Neuronal stem cell (in vitro differentiated cells): ENCODE data around the gene DCUN1D2.

Experiments
- DNase-seq: peaks from one replicate; pipeline ENCODE4 v3.0.0-alpha.2; 2013; ENCODE audit warnings: low spot score
- H2AFZ ChIP-seq: one replicate; pipeline ENCODE4 v1.6.1; 2013; ENCODE audit warnings: mild to moderate bottlenecking, low read length, inconsistent platforms
- H2AK5ac ChIP-seq: 2 replicates; pipeline ENCODE4 v1.6.1; 2013; ENCODE audit warnings: low read depth, mild to moderate bottlenecking, inconsistent platforms, low read length, moderate library complexity, mixed read lengths
- H2BK120ac ChIP-seq: 2 replicates; pipeline ENCODE4 v1.6.1; 2013; ENCODE audit warnings: low read depth, mild to moderate bottlenecking, inconsistent platforms, low read length, moderate library complexity, mixed read lengths
- H2BK12ac ChIP-seq: one replicate; pipeline ENCODE4 v1.6.1; 2013; ENCODE audit warnings: low read length, inconsistent platforms
- H2BK15ac ChIP-seq: 2 replicates; pipeline ENCODE4 v1.6.1; 2013; ENCODE audit warnings: mild to moderate bottlenecking, low read length, inconsistent platforms, mixed read lengths
- H2BK5ac ChIP-seq: one replicate; pipeline ENCODE4 v1.6.1; 2013; ENCODE audit warnings: inconsistent platforms, mild to moderate bottlenecking, low read length, moderate library complexity
- H3K14ac ChIP-seq: one replicate; pipeline ENCODE4 v1.6.1; 2013; ENCODE audit warnings: low read length, inconsistent platforms
- H3K18ac ChIP-seq: 2 replicates; pipeline ENCODE4 v1.6.1; 2013; ENCODE audit warnings: low read length, inconsistent platforms
- H3K23ac ChIP-seq: 2 replicates; pipeline ENCODE4 v1.6.1; 2013; ENCODE audit warnings: low read depth, mild to moderate bottlenecking, mixed read lengths, low read length, inconsistent platforms; ENCODE audit not compliant: poor library complexity
- H3K27ac ChIP-seq: replicated peaks from 3 replicates; pipeline ENCODE4 v1.5.1; 2013; ENCODE audit warnings: low read length, inconsistent platforms
- H3K27me3 ChIP-seq, 3 experiments: 2 replicates each; pipeline ENCODE4 v1.6.1; 2013; ENCODE audit warnings: low read length in 3 of 3, mild to moderate bottlenecking in 2 of 3, inconsistent platforms in 1 of 3, low read depth in 1 of 3, mixed read lengths in 1 of 3, moderate library complexity in 1 of 3; ENCODE audit not compliant: control insufficient read depth in 3 of 3, insufficient read depth in 3 of 3
- H3K36me3 ChIP-seq, 2 donors: replicated peaks in 1 of 2; 2 replicates each; pipeline ENCODE4 v1.6.1; 2013; ENCODE audit warnings: low read length in 2 of 2; ENCODE audit not compliant: control insufficient read depth in 2 of 2, insufficient read depth in 2 of 2
- H3K4ac ChIP-seq: 2 replicates; pipeline ENCODE4 v1.6.1; 2013; ENCODE audit warnings: inconsistent platforms, mild to moderate bottlenecking, low read length, moderate library complexity
- H3K4me1 ChIP-seq, 2 donors: 1 replicate in 1 of 2; 2 replicates in 1 of 2; pipeline ENCODE4 v1.6.1; 2013; ENCODE audit warnings: low read length in 2 of 2, low read depth in 1 of 2; ENCODE audit not compliant: control insufficient read depth in 2 of 2, insufficient read depth in 1 of 2
- H3K4me2 ChIP-seq: one replicate; pipeline ENCODE4 v1.6.1; 2013; ENCODE audit warnings: mild to moderate bottlenecking, low read length, inconsistent platforms; ENCODE audit not compliant: insufficient read depth, poor library complexity, severe bottlenecking
- H3K4me3 ChIP-seq, 2 donors: 2 replicates each; pipeline ENCODE4 v1.5.1; 2013; ENCODE audit warnings: low read length in 2 of 2, mild to moderate bottlenecking in 2 of 2, inconsistent platforms in 1 of 2, moderate library complexity in 1 of 2
- H3K79me1 ChIP-seq: one replicate; pipeline ENCODE4 v1.6.1; 2013; ENCODE audit warnings: low read depth, mild to moderate bottlenecking, inconsistent platforms, low read length, moderate library complexity
- H3K9ac ChIP-seq: one replicate; pipeline ENCODE4 v1.6.1; 2013; ENCODE audit warnings: mild to moderate bottlenecking, low read depth, low read length, inconsistent platforms; ENCODE audit not compliant: poor library complexity
- H3K9me3 ChIP-seq, 2 donors: replicated peaks in 1 of 2; 2 replicates each; pipeline versions ENCODE3 to v1.6.1; 2013; ENCODE audit warnings: low read length in 2 of 2, mild to moderate bottlenecking in 2 of 2, inconsistent platforms in 1 of 2, low read depth in 1 of 2, mixed read lengths in 1 of 2, moderate library complexity in 1 of 2; ENCODE audit not compliant: control insufficient read depth in 2 of 2, insufficient read depth in 1 of 2
- H4K8ac ChIP-seq: one replicate; pipeline ENCODE4 v1.6.1; 2013; ENCODE audit warnings: low read depth, mild to moderate bottlenecking, inconsistent platforms, low read length, moderate library complexity
- H4K91ac ChIP-seq: one replicate; pipeline ENCODE4 v1.6.1; 2013; ENCODE audit warnings: low read length, low read depth, mild to moderate bottlenecking, inconsistent platforms; ENCODE audit not compliant: poor library complexity
- WGBS, 2 donors: extraction: QIAGEN DNeasy Blood & Tissue Kit; methylation state at CpG; one replicate each; pipeline ENCODE4 v1.1.7; 2013; ENCODE audit warnings: missing lambda C conversion rate in 2 of 2, mixed read lengths in 1 of 2; ENCODE audit not compliant: insufficient read length in 2 of 2, insufficient replicate concordance in 1 of 2; ENCODE audit errors: extremely low coverage in 2 of 2; 5-methylcytosine and 5-hydroxymethylcytosine counted together

DCUN1D2 gene

GRCh38 chr13:113485545-113485944, 5.0 kb downstream of the DCUN1D2 start:
- no peak overlapping the region for H3K4me2 ChIP-seq
- no peak overlapping the region for H3K4ac ChIP-seq
- H3K9me3 ChIP-seq: no peaks in the 10 kb centered on the region
- H3K4me1 ChIP-seq: peaks cover 7 to 18% of the 10 kb centered on the region in 2 donors
- H3K23ac ChIP-seq: no peak overlapping the region
- peaks cover 2 to 40% of the 10 kb centered on the region in 2 donors for H3K36me3 ChIP-seq
- H3K4me3 ChIP-seq: no peak overlapping the region
- H2BK120ac ChIP-seq: no peak overlapping the region
- H2BK12ac ChIP-seq: no peak overlapping the region
- H3K14ac ChIP-seq: no peak overlapping the region
- H3K9ac ChIP-seq: no peak overlapping the region
- H3K27ac ChIP-seq: no peak overlapping the region
- no peak overlapping the region for H2AK5ac ChIP-seq
- no peak overlapping the region for H4K91ac ChIP-seq
- H2BK5ac ChIP-seq: no peak overlapping the region
- no peaks in the 10 kb centered on the region for H3K27me3 ChIP-seq
- H4K8ac ChIP-seq: no peak overlapping the region
- WGBS, 2 donors: no CpG with 5 or more reads among the region's 13 CpGs
- H2BK15ac ChIP-seq: no peak overlapping the region
- no peak overlapping the region for H2AFZ ChIP-seq
- H3K79me1 ChIP-seq: no peaks in the 10 kb centered on the region
- no peak for DNase-seq
- peak overlapping the region; percentile 42 for H3K18ac ChIP-seq

- Histone ChIP-seq H3K14ac (no peak overlapping the region), H3K79me1 (peaks cover 1% of the 10 kb centered on the region), H2BK5ac (no peak overlapping the region), H3K36me3 (peaks cover 8 to 59% of the 10 kb centered on the region in 2 donors), H2BK12ac (no peak overlapping the region), H3K27ac (peak overlapping the region; percentile 16), H3K23ac (no peak overlapping the region), H4K91ac (peak overlapping the region; percentile 50), H2AFZ (no peak overlapping the region), H3K4ac (no peak overlapping the region), H3K18ac (no peak overlapping the region), H3K9me3 (peaks cover 0 to 3% of the 10 kb centered on the region in 2 donors), H3K9ac (no peak overlapping the region), H4K8ac (no peak overlapping the region), H3K27me3 (no peaks in the 10 kb centered on the region), H3K4me3 (no peak overlapping the region), H2BK120ac (no peak overlapping the region), H3K4me2 (no peak overlapping the region), H3K4me1 (peaks cover 2 to 10% of the 10 kb centered on the region in 2 donors), H2AK5ac (no peak overlapping the region), H2BK15ac (no peak overlapping the region)
- DNase-seq: no peak
- no CpG with 5 or more reads among the region's 36 CpGs for WGBS, 2 donors
Observed at GRCh38 chr13:113483504-113484293, 6.8 kb downstream of the DCUN1D2 start.

- Histone ChIP-seq H3K36me3 (peaks cover 8 to 65% of the 10 kb centered on the region in 2 donors), H3K4ac (no peak overlapping the region), H4K91ac (no peak overlapping the region), H3K27ac (no peak overlapping the region), H2BK15ac (no peak overlapping the region), H2BK120ac (no peak overlapping the region), H2BK5ac (no peak overlapping the region), H3K4me2 (no peak overlapping the region), H3K4me1 (peaks cover 0 to 6% of the 10 kb centered on the region in 2 donors), H2AK5ac (no peak overlapping the region), H3K23ac (no peak overlapping the region), H3K4me3 (no peak overlapping the region), H3K9ac (no peak overlapping the region), H2BK12ac (no peak overlapping the region), H3K18ac (no peak overlapping the region), H3K9me3 (peaks cover 0 to 9% of the 10 kb centered on the region in 2 donors), H4K8ac (no peak overlapping the region), H3K14ac (no peak overlapping the region), H3K79me1 (peaks cover 1% of the 10 kb centered on the region), H3K27me3 (no peaks in the 10 kb centered on the region), H2AFZ (no peak overlapping the region)
- no CpG with 5 or more reads among the region's 7 CpGs for WGBS, 2 donors
- DNase-seq: no peak
Observed at GRCh38 chr13:113483081-113483480, 7.4 kb downstream of the DCUN1D2 start.

- Histone ChIP-seq H3K9me3 (peaks cover 0 to 14% of the 10 kb centered on the region in 2 donors), H2BK12ac (no peak overlapping the region), H2BK120ac (no peak overlapping the region), H3K27ac (no peak overlapping the region), H3K18ac (no peak overlapping the region), H4K91ac (no peak overlapping the region), H3K9ac (no peak overlapping the region), H3K4me3 (no peak overlapping the region), H3K4me2 (no peak overlapping the region), H3K14ac (no peak overlapping the region), H3K27me3 (no peaks in the 10 kb centered on the region), H2AK5ac (no peak overlapping the region), H2BK15ac (no peak overlapping the region), H3K79me1 (peaks cover 1% of the 10 kb centered on the region), H4K8ac (no peak overlapping the region), H3K36me3 (peaks cover 23 to 88% of the 10 kb centered on the region in 2 donors), H3K23ac (no peak overlapping the region), H3K4me1 (peaks cover 0 to 5% of the 10 kb centered on the region in 2 donors), H2AFZ (no peak overlapping the region), H3K4ac (no peak overlapping the region), H2BK5ac (no peak overlapping the region)
- DNase-seq: no peak
- no CpG with 5 or more reads among the region's 4 CpGs for WGBS, 2 donors
Observed at GRCh38 chr13:113479179-113479578, 11.3 kb downstream of the DCUN1D2 start.
